Stimulated activated CD8-positive, alpha-beta memory T cell treated with anti-CD3 and anti-CD28 coated beads, Interleukin-15, amount 100 ng/mL, for 24 hours (primary cell): ENCODE data around the gene EXOC7.

Experiments used
- DNase-seq: peaks from one replicate; pipeline ENCODE4 v3.0.0-alpha.2; 2020; ENCODE audit warnings: low read depth

The EXOC7 gene

DNA sequence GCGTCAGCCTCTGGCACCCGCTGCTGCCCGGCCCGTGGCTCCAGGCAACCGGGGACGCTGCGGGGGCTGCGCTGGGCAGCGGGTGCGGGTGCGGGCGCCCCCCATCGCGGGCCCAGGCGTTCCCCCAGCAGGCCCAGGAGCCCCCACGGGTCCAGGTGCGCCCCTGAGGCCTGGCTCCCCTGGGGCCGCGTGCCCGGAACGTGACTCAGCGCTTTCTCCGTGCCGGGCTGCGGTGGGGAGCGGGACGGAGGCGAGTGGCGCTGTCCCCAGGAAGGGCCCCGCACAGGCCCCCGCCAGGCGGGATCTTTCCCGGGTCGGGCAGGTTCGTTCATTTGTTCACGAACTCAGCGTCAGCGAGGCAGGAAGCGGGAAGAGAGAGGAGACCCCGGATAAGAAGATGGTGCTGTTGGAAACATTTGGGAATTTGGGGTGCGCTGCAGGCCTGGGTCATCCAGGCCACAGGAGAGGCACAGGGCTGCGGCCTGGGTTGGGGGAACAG, 18.4 kb upstream of the EXOC7 start:
- no peak for DNase-seq

DNA sequence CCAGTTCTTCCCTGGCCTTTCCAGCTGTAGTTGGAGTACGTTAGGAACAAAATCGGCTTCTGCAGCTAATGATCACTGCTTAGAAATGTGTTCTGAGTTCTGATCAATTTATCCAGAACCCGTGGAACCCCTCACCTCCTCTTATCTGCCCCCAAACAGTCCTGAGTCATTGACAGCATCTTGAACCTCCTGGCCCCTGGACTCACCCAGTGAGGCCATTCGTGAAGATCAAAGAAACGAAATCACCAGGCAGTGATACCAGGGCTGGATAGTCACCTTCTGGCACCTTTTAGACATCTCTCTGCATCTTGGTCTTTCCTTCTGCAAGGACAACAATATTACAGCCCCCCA, 17.0 kb upstream of the EXOC7 start:
- DNase-seq: no peak

DNA sequence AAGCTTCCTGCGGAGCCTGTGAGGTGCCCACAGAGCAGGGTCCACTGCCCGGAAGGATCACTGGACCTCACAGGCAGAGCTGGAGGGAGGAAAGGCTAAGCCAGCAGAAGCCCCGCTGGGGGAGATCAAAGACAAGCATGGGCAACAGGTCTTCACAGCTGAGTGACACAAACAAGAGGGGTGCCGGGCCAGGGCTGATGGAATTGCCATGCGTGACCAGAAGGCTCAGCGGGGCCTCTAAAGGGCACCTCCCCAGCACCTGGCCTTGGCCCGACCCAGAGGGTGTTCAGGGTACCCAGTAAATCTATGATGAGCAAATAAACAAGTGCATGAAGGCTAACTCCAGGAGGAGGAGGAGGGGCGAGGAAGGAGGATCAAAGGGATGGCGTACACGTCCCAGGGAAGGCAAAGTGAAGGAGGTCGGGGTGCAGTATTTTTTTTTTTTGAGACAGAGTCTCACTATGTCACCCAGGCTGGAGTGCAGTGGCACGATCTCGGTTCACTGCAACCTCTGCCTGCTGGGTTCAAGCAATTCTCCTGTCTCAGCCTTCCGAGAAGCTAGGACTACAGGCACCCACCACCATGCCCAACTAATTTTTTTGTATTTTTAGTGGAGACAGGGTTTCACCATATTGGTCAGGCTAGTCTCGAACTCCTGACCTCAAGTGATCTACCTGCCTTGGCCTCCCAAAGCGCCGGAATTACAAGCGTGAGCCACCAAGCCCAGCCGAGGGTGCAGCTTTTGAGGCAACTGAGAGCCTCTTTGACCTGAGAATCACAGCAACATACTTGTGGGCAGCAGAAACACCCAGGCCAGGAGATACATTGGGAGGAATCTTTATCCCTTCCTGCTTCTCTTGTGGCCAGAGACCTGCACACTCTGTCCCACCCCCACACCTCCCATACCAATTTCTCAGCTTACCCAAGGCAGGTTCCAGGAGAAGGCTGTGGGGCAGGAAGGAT, 16.1 kb upstream of the EXOC7 start:
- no peak for DNase-seq

- no peak for DNase-seq
These were observed 11.7 kb upstream of the EXOC7 start for GRCh38 chr17:76115138-76115754.

DNA sequence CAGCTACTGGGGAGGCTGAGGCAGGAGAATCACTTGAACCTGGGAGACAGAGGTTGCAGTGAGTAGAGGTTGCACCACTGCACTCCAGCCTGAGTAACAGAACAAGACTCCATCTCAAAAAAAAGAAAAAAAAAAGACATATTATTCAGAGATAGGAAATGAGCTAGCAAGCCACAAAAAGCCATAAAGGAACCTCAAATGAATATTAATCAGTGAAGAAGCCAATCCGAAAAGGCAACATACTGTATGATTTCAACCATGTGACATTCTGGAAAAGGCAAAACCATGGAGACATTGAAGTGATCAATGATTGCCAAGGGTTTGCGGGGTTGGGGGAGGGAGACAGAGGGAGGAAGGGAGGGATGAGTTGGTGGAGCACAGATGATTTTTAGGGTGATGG, 8.4 kb upstream of the EXOC7 start:
- DNase-seq: no peak

GRCh38 chr17:76107509-76107908, 3.9 kb upstream of the EXOC7 start:
- no peak for DNase-seq

GRCh38 chr17:76106703-76107102, 3.1 kb upstream of the EXOC7 start:
- no peak for DNase-seq

DNA sequence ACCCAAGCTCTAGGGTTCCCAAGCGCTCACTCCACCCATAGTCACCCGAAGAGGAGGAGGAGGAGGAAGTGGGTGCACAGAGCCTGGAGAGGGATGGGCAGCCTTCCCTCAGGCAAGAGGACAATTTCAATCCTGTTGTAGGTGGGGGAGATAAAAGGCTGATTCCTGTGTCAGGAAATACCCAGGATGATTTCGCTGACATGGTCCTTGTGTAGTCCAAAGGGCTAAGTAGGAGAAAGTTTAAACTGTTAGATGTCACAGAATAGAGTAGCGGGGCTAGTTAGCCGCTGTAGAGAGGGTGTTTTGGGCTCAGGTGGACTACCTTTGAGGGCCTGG, 1.3 kb upstream of the EXOC7 start:
- DNase-seq: no peak

GRCh38 chr17:76104140-76104895, 731 bp upstream of the EXOC7 start:
- no peak for DNase-seq

GRCh38 chr17:76102944-76103273, 678 bp downstream of the EXOC7 start:
- DNase-seq: no peak

DNA sequence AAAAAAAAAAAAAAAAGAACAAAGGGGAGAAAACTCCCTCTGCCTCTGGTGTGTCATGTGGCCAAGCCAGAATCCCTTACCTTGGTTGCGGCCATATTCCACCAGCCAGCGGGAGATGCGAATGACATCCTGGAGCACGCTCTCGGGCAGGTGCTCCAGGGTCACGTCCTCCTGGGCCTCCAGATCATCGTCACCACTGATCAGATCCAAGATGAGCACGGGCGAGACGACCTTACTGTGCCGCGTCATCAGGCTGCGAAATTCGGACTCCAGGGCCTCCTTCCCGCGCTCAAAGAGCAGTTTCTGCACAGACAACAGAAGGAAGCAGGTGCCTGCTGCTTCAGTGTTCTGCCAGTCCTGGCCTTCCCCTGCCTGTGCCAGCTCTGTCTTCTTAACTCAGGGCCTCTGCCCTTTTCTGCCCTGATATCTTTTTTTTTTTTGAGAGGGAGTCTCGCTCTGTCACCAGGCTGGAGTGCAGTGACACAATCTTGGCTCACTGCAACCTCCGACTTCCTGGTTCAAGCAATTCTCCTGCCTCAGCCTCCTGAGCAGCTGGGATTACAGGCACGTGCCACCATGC, 5.8 kb downstream of the EXOC7 start:
- DNase-seq: no peak

- no peak for DNase-seq
These were observed 7.6 kb downstream of the EXOC7 start for GRCh38 chr17:76095943-76096342.

DNA sequence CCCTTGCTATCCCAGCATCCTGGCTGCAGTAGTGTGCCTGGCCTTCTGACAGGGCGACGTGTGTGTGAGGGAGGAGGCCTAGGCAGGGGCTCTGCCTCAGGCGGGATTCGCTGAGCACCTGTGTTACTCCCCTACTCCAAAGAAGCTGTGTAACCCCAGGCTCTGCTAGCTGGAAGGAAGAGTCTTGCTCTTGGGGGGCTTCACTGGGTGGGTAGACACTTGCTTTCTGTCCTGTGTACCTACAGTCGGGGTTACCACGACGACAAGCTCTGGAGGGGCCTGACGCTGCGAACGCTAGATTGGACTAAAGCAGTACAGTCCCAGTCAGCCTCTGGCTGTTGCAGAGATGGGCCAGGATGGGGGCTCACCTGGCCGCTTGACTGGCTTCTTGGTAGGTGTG, 9.5 kb downstream of the EXOC7 start:
- DNase-seq: no peak

GRCh38 chr17:76092526-76093413, 10.8 kb downstream of the EXOC7 start:
- no peak for DNase-seq

- DNase-seq: no peak
These were observed 11.9 kb downstream of the EXOC7 start for GRCh38 chr17:76091526-76092286.

DNA sequence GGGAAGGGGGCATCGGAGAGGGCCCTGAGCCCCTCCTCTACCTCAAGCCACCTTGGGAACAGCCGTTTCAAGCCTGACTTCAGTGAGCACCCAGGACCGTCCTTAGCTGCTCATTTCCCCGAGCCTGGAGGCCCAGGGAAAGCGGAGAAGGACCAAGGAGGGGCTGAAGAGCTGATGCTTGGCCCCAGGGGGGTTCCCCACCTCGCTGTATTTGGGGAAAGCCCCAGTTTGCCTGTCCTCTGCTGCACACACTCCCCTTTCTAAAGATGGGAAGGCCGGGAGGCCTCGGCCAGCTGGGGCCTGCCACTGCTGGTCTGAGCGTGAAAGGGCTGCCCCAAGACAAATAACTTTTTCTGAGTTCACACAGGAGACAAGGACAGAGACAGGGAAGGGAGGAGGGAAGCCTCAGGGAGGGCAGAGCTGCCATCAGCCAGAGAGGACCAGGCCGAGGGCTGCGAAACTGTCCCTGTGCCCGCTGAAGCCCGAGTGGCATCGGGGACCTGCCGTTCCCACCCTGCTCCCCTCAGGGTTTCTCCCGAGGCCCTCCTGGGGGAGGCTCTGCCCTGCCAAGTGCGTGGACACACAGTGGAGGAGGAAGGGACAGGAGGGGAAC, 13.0 kb downstream of the EXOC7 start:
- DNase-seq: no peak

DNA sequence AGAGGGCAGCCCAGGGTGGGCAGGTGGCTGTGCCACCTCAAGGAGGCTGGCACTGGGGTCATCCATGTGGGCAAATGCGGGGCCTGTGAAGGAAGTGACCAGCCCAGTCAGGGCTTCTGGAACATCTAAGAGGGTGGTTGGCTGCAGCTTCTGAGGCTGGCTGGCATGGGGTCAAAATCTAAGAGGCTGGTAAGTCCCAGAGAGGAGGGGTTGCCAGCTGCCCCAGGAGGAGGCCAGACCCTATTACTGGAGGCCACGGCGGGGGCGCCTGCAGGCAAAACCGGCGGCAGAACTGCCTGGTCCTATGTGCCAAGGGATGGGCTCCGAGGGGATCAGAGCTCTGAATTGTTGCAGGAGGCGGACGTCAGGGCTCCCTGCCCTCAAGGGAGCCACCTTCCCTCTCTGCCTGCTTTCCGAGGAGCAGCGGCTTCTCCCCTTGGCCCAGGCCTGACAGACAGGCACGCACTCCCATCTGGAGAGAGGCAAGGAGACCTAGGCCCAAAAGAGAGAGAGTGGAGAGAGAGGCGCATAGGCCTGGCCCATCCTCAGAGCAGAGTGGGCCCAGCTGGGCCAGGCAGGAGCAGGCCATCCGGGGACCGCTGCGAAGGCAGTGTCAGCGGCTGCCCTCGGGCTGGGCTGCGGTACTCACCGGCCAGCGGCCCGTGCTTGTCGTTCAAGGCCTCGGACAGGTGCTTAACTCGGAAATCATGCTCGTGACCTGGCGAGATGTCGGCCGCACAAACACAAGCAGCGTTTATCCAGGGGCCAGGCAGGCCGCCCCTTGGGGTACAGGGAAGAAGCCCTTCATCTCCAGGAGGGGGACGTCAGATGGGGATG, 13.7 kb downstream of the EXOC7 start:
- DNase-seq: no peak

GRCh38 chr17:76088868-76089576, 14.6 kb downstream of the EXOC7 start:
- no peak for DNase-seq
